Measurements from ENCODE around the gene TRIM44.

Gene TRIM44

GRCh38 chr11:35779409-35779808 lies 116.8 kb downstream of the TRIM44 start:
- TF ChIP-seq, protein P1, sequence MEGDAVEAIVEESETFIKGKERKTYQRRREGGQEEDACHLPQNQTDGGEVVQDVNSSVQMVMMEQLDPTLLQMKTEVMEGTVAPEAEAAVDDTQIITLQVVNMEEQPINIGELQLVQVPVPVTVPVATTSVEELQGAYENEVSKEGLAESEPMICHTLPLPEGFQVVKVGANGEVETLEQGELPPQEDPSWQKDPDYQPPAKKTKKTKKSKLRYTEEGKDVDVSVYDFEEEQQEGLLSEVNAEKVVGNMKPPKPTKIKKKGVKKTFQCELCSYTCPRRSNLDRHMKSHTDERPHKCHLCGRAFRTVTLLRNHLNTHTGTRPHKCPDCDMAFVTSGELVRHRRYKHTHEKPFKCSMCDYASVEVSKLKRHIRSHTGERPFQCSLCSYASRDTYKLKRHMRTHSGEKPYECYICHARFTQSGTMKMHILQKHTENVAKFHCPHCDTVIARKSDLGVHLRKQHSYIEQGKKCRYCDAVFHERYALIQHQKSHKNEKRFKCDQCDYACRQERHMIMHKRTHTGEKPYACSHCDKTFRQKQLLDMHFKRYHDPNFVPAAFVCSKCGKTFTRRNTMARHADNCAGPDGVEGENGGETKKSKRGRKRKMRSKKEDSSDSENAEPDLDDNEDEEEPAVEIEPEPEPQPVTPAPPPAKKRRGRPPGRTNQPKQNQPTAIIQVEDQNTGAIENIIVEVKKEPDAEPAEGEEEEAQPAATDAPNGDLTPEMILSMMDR (IDR thresholded peaks at IDR 0.05; ENCODE audit: insufficient read depth, low read depth, low read length, missing control alignments) = no peak
- DNase-seq (ENCODE audit: low read depth) = no peak
- no peak overlapping the region for H3K4me3 ChIP-seq (ENCODE audit: low read length)

GRCh38 chr11:35780951-35781860 lies 118.6 kb downstream of the TRIM44 start:
- TF ChIP-seq, protein P1 (IDR thresholded peaks at IDR 0.05; ENCODE audit: insufficient read depth, low read depth, low read length, missing control alignments) = no peak
- H3K4me3 ChIP-seq (ENCODE audit: low read length) = no peak overlapping the region
- peak; percentile 58 for DNase-seq (ENCODE audit: low read depth)

DNA sequence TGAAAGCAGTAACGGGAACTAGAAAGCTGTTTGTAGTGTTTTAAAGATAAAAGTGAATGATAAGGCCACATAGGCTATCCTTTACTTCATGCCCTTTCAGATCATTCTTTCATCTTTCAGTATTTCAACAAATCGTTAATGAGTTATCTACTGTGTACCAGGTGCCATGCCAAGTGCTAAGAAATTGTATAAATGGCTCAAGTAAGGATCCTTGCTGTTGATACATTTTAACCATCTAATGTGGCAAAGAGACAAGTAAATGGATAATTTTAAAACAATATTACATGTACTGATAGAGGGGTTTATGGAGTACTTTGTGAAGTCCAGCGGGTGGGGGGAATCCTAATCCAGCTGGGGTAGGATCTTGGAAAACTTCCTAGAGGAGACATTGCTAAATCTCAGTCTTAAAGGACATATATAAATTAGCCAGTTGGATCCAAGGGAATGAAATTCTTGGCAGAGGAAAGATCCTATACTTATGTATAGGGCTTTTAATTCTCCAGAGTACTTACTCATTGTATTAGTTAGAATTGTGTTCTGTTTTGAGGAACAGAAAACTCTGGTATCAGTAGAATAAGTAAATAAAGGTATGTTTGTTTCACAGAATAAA lies 119.4 kb downstream of the TRIM44 start:
- TF ChIP-seq, protein P1 (IDR thresholded peaks at IDR 0.05; ENCODE audit: insufficient read depth, low read depth, low read length, missing control alignments) = no peak
- no peak for DNase-seq (ENCODE audit: low read depth)
- no peak overlapping the region for H3K4me3 ChIP-seq (ENCODE audit: low read length)

- no peak for DNase-seq (ENCODE audit: low read depth)
- TF ChIP-seq, protein P1 (IDR thresholded peaks at IDR 0.05; ENCODE audit: insufficient read depth, low read depth, low read length, missing control alignments) = no peak
Observed at GRCh38 chr11:35783809-35784208, 121.2 kb downstream of the TRIM44 start.

GRCh38 chr11:35784699-35785098 lies 122.1 kb downstream of the TRIM44 start:
- no peak for DNase-seq (ENCODE audit: low read depth)
- TF ChIP-seq, protein P1 (IDR thresholded peaks at IDR 0.05; ENCODE audit: insufficient read depth, low read depth, low read length, missing control alignments) = no peak
- no peak overlapping the region for H3K4me3 ChIP-seq (ENCODE audit: low read length)

More at GRCh38 chr11:35783809-35784208, 121.2 kb downstream of the TRIM44 start:
- no peak overlapping the region for H3K4me3 ChIP-seq (ENCODE audit: low read length)

GRCh38 chr11:35785287-35786167 lies 123.0 kb downstream of the TRIM44 start:
- no peak overlapping the region for H3K4me3 ChIP-seq (ENCODE audit: low read length)
- TF ChIP-seq, protein P1 (IDR thresholded peaks at IDR 0.05; ENCODE audit: insufficient read depth, low read depth, low read length, missing control alignments) = no peak
- peak; percentile 52 for DNase-seq (ENCODE audit: low read depth)
